IMR-90 (cell line): ENCODE measurements around the gene ACKR1. TPM values are rescaled to one million over a fixed set of nuclear protein-coding genes. Genes with fewer than 3 reads are reported as not detected.
A peak's percentile ranks its signal among the peaks of the same experiment; 100 is the strongest.

Experiments used
- ATAC-seq: fragments of 200-7000 bp; cut with Tn5 transposase; 2 replicates; pipeline ENCODE4 v1.9.1; 2020; ENCODE audit warnings: low read depth, mild to moderate bottlenecking, moderate library complexity
- BruUV-seq: library from RNA; stranded (reverse); fragments of 400-500 nt; replicated peaks from 2 replicates; lab custom pipeline; 2021; lab: Mats Ljungman, UMichigan
- CTCF ChIA-PET: fragments of 300-600 bp; formaldehyde crosslinking; extraction: SDS; loops from one replicate; lab custom pipeline; 2021; ENCODE audit warnings: antibody characterized with exemption; lab: Yijun Ruan, JAX
- POLR2A ChIA-PET: fragments of 300-600 bp; sonication (Branson Sonifier 250); formaldehyde crosslinking; loops from one replicate; lab custom pipeline; 2022; ENCODE audit warnings: antibody characterized with exemption; ENCODE audit not compliant: unreplicated experiment; lab: Charles Lee
- DNase-seq: peaks from one replicate; pipeline ENCODE4 v3.0.0; 2013
- H2AFZ ChIP-seq: replicated peaks from 2 replicates; pipeline ENCODE3; 2013; ENCODE audit warnings: low read length, mild to moderate bottlenecking; ENCODE audit not compliant: poor library complexity
- H2AK5ac ChIP-seq: 2 replicates; pipeline ENCODE4 v1.6.1; 2013; ENCODE audit warnings: low read depth, low read length, inconsistent platforms
- H2AK9ac ChIP-seq: replicated peaks from 2 replicates; pipeline ENCODE3; 2013; ENCODE audit warnings: mild to moderate bottlenecking, low read depth, low read length, moderate library complexity; ENCODE audit not compliant: poor library complexity
- H2BK120ac ChIP-seq: 2 replicates; pipeline ENCODE4 v1.6.1; 2013; ENCODE audit warnings: low read depth, low read length, inconsistent platforms
- H2BK15ac ChIP-seq: 3 replicates; pipeline ENCODE4 v1.6.1; 2013; ENCODE audit warnings: low read depth, low read length, inconsistent platforms
- H2BK20ac ChIP-seq: 2 replicates; pipeline ENCODE4 v1.6.1; 2013; ENCODE audit warnings: low read depth, mild to moderate bottlenecking, inconsistent platforms, low read length, moderate library complexity
- H2BK5ac ChIP-seq: 2 replicates; pipeline ENCODE4 v1.6.1; 2013; ENCODE audit warnings: mild to moderate bottlenecking, low read depth, low read length, inconsistent platforms; ENCODE audit not compliant: poor library complexity, severe bottlenecking
- H3K14ac ChIP-seq: replicated peaks from 2 replicates; pipeline ENCODE4 v1.6.1; 2013; ENCODE audit warnings: low read depth, low read length, inconsistent platforms
- H3K18ac ChIP-seq: 2 replicates; pipeline ENCODE4 v1.6.1; 2013; ENCODE audit warnings: low read depth, low read length, control low read depth
- H3K23ac ChIP-seq: 2 replicates; pipeline ENCODE4 v1.6.1; 2013; ENCODE audit warnings: low read depth, low read length, inconsistent platforms
- H3K27ac ChIP-seq: 2 replicates; pipeline ENCODE4 v1.5.1; 2013; ENCODE audit warnings: mild to moderate bottlenecking, control low read depth, low read length; ENCODE audit not compliant: insufficient read depth
- H3K27me3 ChIP-seq: 2 replicates; pipeline ENCODE4 v1.6.1; 2013; ENCODE audit warnings: low read length; ENCODE audit not compliant: control insufficient read depth, insufficient read depth
- H3K36me3 ChIP-seq: 2 replicates; pipeline ENCODE4 v1.6.1; 2013; ENCODE audit warnings: low read length, mixed read lengths; ENCODE audit not compliant: control insufficient read depth, insufficient read depth
- H3K4ac ChIP-seq: 2 replicates; pipeline ENCODE4 v1.6.1; 2013; ENCODE audit warnings: low read depth, low read length, inconsistent platforms
- H3K4me1 ChIP-seq: 2 replicates; pipeline ENCODE4 v1.6.1; 2013; ENCODE audit warnings: low read length, mixed read lengths; ENCODE audit not compliant: control insufficient read depth, insufficient read depth
- H3K4me2 ChIP-seq: 2 replicates; pipeline ENCODE4 v1.6.1; 2013; ENCODE audit warnings: low read depth, mild to moderate bottlenecking, control low read depth, low read length, moderate library complexity
- H3K4me3 ChIP-seq: 2 replicates; pipeline ENCODE4 v1.5.1; 2013; ENCODE audit warnings: low read depth, mild to moderate bottlenecking, control low read depth, low read length, moderate library complexity; ENCODE audit not compliant: insufficient read depth
- H3K56ac ChIP-seq: 2 replicates; pipeline ENCODE4 v1.6.1; 2013; ENCODE audit warnings: low read length, inconsistent platforms; ENCODE audit not compliant: insufficient read depth; ENCODE audit errors: extremely low read depth
- H3K79me1 ChIP-seq, 2 experiments: 2 replicates each; pipeline ENCODE4 v1.6.1; 2013; ENCODE audit warnings: low read length in 2 of 2, inconsistent platforms in 1 of 2, low read depth in 1 of 2
- H3K9ac ChIP-seq: 2 replicates; pipeline ENCODE4 v1.6.1; 2013; ENCODE audit warnings: low read depth, low read length, control low read depth
- H3K9me1 ChIP-seq: 2 replicates; pipeline ENCODE4 v1.6.1; 2013; ENCODE audit warnings: low read length, inconsistent platforms; ENCODE audit not compliant: insufficient read depth
- H3K9me3 ChIP-seq: 2 replicates; pipeline ENCODE4 v1.6.1; 2013; ENCODE audit warnings: low read length; ENCODE audit not compliant: control insufficient read depth, insufficient read depth
- H4K20me1 ChIP-seq: 2 replicates; pipeline ENCODE4 v1.6.1; 2013; ENCODE audit warnings: low read length, inconsistent platforms; ENCODE audit not compliant: insufficient read depth
- H4K5ac ChIP-seq: 2 replicates; pipeline ENCODE4 v1.6.1; 2013; ENCODE audit warnings: mild to moderate bottlenecking, low read depth, low read length, control low read depth
- H4K8ac ChIP-seq, 2 experiments: 2 replicates each; pipeline ENCODE4 v1.6.1; 2013; ENCODE audit warnings: low read depth in 2 of 2, low read length in 2 of 2, control low read depth in 1 of 2, inconsistent platforms in 1 of 2
- H4K91ac ChIP-seq: 2 replicates; pipeline ENCODE4 v1.6.1; 2013; ENCODE audit warnings: low read depth, low read length, inconsistent platforms; ENCODE audit not compliant: insufficient read depth
- BHLHE40 ChIP-seq: fragments of 150-350 bp; IDR thresholded peaks from 2 replicates; pipeline ENCODE4 v1.6.1; 2016; ENCODE audit warnings: mild to moderate bottlenecking, low read depth, low read length
- CEBPB ChIP-seq: IDR thresholded peaks from 2 replicates; pipeline ENCODE4 v1.6.1; 2012; ENCODE audit warnings: low read depth, low read length, improper control_type of control experiment
- CHD1 ChIP-seq: IDR thresholded peaks from 2 replicates; pipeline ENCODE4 v1.6.1; 2012; ENCODE audit warnings: low read depth, low read length, improper control_type of control experiment
- FOS ChIP-seq: fragments of 150-350 bp; IDR thresholded peaks from 2 replicates; pipeline ENCODE4 v1.6.1; 2016; ENCODE audit warnings: low read depth, low read length
- MAFK ChIP-seq: IDR thresholded peaks from 2 replicates; pipeline ENCODE4 v1.6.1; 2012; ENCODE audit warnings: low read depth, low read length, improper control_type of control experiment
- MAZ ChIP-seq: IDR thresholded peaks from 2 replicates; pipeline ENCODE4 v1.6.1; 2012; ENCODE audit warnings: low read depth, mild to moderate bottlenecking, low read length, improper control_type of control experiment, moderate library complexity, borderline replicate concordance
- MXI1 ChIP-seq: IDR thresholded peaks from 2 replicates; pipeline ENCODE4 v1.6.1; 2012; ENCODE audit warnings: low read depth, mild to moderate bottlenecking, low read length, moderate library complexity, borderline replicate concordance
- NFE2L2 ChIP-seq: fragments of 150-350 bp; IDR thresholded peaks from 2 replicates; pipeline ENCODE4 v1.6.1; 2016; ENCODE audit warnings: low read depth, mild to moderate bottlenecking, low read length
- POLR2A ChIP-seq: IDR thresholded peaks from 2 replicates; pipeline ENCODE4 v1.6.1; 2012; ENCODE audit warnings: mild to moderate bottlenecking, low read depth, low read length
- RAD21 ChIP-seq: IDR thresholded peaks from 2 replicates; pipeline ENCODE4 v1.6.1; 2012; ENCODE audit warnings: low read length, improper control_type of control experiment
- RCOR1 ChIP-seq: IDR thresholded peaks from 2 replicates; pipeline ENCODE4 v1.6.1; 2012; ENCODE audit warnings: mild to moderate bottlenecking, low read length, improper control_type of control experiment; ENCODE audit not compliant: insufficient replicate concordance
- RFX5 ChIP-seq: IDR thresholded peaks from 2 replicates; pipeline ENCODE4 v1.8.0; 2012; ENCODE audit warnings: low read depth, mild to moderate bottlenecking, low read length, moderate library complexity
- SMC3 ChIP-seq: fragments of 150-350 bp; IDR thresholded peaks from 2 replicates; pipeline ENCODE4 v1.6.1; 2016; ENCODE audit warnings: low read depth, mild to moderate bottlenecking, antibody characterized with exemption, low read length, moderate library complexity
- WGBS, 2 experiments: methylation state at CpG; one replicate each; pipeline versions ENCODE4 v1.1.5 to v1.1.7; 2013; ENCODE audit warnings: missing lambda C conversion rate in 2 of 2; ENCODE audit not compliant: insufficient read length in 1 of 2; ENCODE audit errors: extremely low coverage in 2 of 2; 5-methylcytosine and 5-hydroxymethylcytosine counted together
- dilution Hi-C: fragments of 300-500 bp; cut with HindIII; formaldehyde crosslinking; loops from one replicate; pipeline ENCODE4 v1.14.3; 2018; ENCODE audit warnings: low sequenced_read_pairs; ENCODE audit not compliant: unreplicated experiment
- in situ Hi-C: fragments of 300-500 bp; cut with MboI; formaldehyde crosslinking; loops from 3 replicates; pipeline ENCODE4 v1.14.3; 2019; ENCODE audit warnings: low sequenced_read_pairs, inconsistent platforms, mixed read lengths
- intact Hi-C: fragments of 100-400 bp; cut with micrococcal nuclease; formaldehyde crosslinking; loops from 2 replicates; pipeline ENCODE4 v1.10.0; 2022
- polyA plus RNA-seq, 3 experiments: library from polyadenylated mRNA; depleted of rRNA; stranded (reverse); fragments of >200 nt; gene quantifications; 2 replicates each; pipeline ENCODE4 v1.2.3, GENCODE V29; 2012; ENCODE audit warnings: low replicate concordance in 1 of 3
- total RNA-seq: library from RNA; depleted of rRNA; stranded (reverse); fragments of >200 nt; gene quantifications from 2 replicates; pipeline ENCODE4 v1.2.3, GENCODE V29; 2012
- TF ChIP-seq, protein P1 (sequence below): fragments of 150-350 bp; IDR thresholded peaks from 2 replicates; pipeline ENCODE4 v1.6.1; 2017; ENCODE audit warnings: mild to moderate bottlenecking, antibody characterized with exemption, low read length, low read depth
- TF ChIP-seq, protein P2 (sequence below): conservative IDR thresholded peaks from 2 replicates; pipeline ENCODE4 v1.5.1; 2012; ENCODE audit warnings: mild to moderate bottlenecking, low read depth, low read length, improper control_type of control experiment

Gene ACKR1
- total and polyA plus RNA-seq, 2 of the 4 experiments (the other 2 are of a cell fraction): not detected

DNA sequence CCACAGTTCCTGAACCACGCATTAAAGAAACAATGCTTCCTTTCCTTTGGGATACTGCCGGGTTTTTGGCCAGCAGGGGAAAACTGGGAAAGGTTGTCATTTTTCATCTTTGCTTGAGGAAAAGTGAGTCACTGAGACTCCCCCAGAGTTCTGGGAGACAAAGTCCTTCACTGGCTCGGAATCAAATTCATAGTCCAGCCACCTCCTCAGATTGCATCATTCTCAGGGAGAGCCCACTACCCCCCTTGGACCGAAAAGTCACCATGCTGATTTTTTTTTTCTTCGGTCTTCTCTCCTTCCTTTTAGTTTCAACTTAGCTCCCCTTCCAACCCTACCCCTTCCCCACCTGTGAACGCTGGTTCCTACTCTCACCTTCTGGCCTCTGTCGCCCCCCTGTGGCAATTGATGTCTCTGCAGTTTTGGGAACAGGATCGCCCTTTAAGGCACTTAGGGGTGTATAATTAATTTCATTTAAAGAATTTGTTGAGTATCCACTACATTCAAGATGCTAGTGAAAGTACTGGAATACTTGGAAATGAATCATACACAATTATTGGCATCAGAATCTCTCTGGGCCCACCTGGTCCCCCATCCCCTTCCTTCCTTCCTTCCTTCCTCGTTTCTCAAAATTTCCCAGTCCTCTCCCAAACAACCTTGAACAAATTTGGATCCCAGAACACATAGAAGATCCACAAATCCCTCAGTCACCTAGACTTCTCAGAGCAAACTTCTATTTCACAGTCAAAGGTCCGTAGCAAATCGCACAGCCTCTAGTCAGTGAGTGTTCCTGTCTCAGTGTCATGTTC lies 6.9 kb downstream of the ACKR1 start:
- H4K5ac ChIP-seq: no peak overlapping the region
- no peak overlapping the region for H3K18ac ChIP-seq
- ChIA-PET CTCF (interaction anchor here (0.6 to 1.2 kb wide), 6 partner anchors 18 to 796 kb away, joined by 3 to 8 read pairs (median 4); no protein-coding TSS in a partner anchor), POLR2A (no interaction called here)
- intact Hi-C loops (loop anchor here (2.0 to 10.0 kb wide), 3 partner anchors 51 to 803 kb away; no protein-coding TSS in a partner anchor), in situ Hi-C loops (loop anchor here (25.0 kb wide), 1 partner anchor 676 kb away; no protein-coding TSS in a partner anchor), dilution Hi-C loops (no loop called here)
- no peak overlapping the region for H3K9ac ChIP-seq
- H3K27ac ChIP-seq: no peak overlapping the region
- H3K36me3 ChIP-seq: no peaks in the 10 kb centered on the region
- H4K20me1 ChIP-seq: no peaks in the 10 kb centered on the region
- ATAC-seq (no peak; the same call in 1 of the 2 replicates), DNase-seq (peak; percentile 3)
- no TSS peak for BruUV-seq
- no peak overlapping the region for H4K8ac ChIP-seq
- H3K14ac ChIP-seq: no peak overlapping the region
- no peak overlapping the region for H2BK120ac ChIP-seq
- H3K4me1 ChIP-seq: no peaks in the 10 kb centered on the region
- WGBS, 2 experiments: 20% methylated on average over 1 of the region's 11 CpGs; no CpG with 5 or more reads in 1 of the 2 experiments
- no peak overlapping the region for H3K4ac ChIP-seq
- no peaks in the 10 kb centered on the region for H3K9me3 ChIP-seq
- H2AFZ ChIP-seq: no peak overlapping the region
- no peak overlapping the region for H2AK5ac ChIP-seq
- no peaks in the 10 kb centered on the region for H3K79me1 ChIP-seq
- H3K56ac ChIP-seq: no peak overlapping the region
- H3K23ac ChIP-seq: no peak overlapping the region
- no peak overlapping the region for H2AK9ac ChIP-seq
- H2BK5ac ChIP-seq: no peak overlapping the region
- H3K4me2 ChIP-seq: no peak overlapping the region
- H4K91ac ChIP-seq: no peak overlapping the region
- no peak overlapping the region for H3K4me3 ChIP-seq
- no peak overlapping the region for H2BK15ac ChIP-seq
- peaks cover 4% of the 10 kb centered on the region for H3K27me3 ChIP-seq
- no peak overlapping the region for H2BK20ac ChIP-seq
- H3K9me1 ChIP-seq: no peaks in the 10 kb centered on the region
- TF ChIP-seq, protein P1, sequence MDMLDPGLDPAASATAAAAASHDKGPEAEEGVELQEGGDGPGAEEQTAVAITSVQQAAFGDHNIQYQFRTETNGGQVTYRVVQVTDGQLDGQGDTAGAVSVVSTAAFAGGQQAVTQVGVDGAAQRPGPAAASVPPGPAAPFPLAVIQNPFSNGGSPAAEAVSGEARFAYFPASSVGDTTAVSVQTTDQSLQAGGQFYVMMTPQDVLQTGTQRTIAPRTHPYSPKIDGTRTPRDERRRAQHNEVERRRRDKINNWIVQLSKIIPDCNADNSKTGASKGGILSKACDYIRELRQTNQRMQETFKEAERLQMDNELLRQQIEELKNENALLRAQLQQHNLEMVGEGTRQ: no peak
- no peak for TF ChIP-seq MXI1
- TF ChIP-seq BHLHE40: no peak
- TF ChIP-seq RCOR1: no peak
- TF ChIP-seq MAZ: no peak
- no peak for TF ChIP-seq FOS
- TF ChIP-seq SMC3: peak; percentile 45
- peak; percentile 57 for TF ChIP-seq RAD21
- TF ChIP-seq, protein P2, sequence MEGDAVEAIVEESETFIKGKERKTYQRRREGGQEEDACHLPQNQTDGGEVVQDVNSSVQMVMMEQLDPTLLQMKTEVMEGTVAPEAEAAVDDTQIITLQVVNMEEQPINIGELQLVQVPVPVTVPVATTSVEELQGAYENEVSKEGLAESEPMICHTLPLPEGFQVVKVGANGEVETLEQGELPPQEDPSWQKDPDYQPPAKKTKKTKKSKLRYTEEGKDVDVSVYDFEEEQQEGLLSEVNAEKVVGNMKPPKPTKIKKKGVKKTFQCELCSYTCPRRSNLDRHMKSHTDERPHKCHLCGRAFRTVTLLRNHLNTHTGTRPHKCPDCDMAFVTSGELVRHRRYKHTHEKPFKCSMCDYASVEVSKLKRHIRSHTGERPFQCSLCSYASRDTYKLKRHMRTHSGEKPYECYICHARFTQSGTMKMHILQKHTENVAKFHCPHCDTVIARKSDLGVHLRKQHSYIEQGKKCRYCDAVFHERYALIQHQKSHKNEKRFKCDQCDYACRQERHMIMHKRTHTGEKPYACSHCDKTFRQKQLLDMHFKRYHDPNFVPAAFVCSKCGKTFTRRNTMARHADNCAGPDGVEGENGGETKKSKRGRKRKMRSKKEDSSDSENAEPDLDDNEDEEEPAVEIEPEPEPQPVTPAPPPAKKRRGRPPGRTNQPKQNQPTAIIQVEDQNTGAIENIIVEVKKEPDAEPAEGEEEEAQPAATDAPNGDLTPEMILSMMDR: peak; percentile 67
- TF ChIP-seq RFX5: no peak
- no peak for TF ChIP-seq NFE2L2
- 0 out of 2 replicates have a peak, but pooled peaks have one; percentile 18 for TF ChIP-seq CEBPB
- TF ChIP-seq POLR2A: no peak
- TF ChIP-seq MAFK: no peak
- TF ChIP-seq CHD1: no peak
